Measurements from ENCODE around the gene LBP.
"Not testable (repeated sequence)": the region's sequence is repeated elsewhere in the genome, so short reads cannot be mapped to it uniquely, and the experiment has no call there.

The LBP gene

DNA sequence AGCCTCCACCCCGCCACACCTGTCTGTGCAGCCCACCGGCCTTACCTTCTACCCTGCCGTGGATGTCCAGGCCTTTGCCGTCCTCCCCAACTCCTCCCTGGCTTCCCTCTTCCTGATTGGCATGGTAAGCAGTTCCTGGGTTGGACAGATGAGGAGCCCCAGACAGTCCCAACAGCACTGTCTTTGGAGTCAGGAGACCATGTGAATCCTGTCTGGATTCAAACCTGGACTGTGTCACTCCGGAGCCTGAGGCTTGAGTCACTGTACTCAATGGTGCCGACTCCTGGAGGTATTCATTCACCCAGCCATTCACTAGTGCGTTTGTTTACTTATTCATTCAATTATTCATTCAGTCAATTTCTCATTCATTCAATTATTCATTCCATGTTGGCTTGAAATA, 20.0 kb upstream of the LBP start:
- no peak for TF ChIP-seq Cebpa-rat (IDR thresholded peaks at IDR 0.05)
- Histone ChIP-seq H4K20me1 (no peaks in the 10 kb centered on the region), H3K4me3 (no peak overlapping the region), H3K36me3 (no peaks in the 10 kb centered on the region), H3K27me3 (no peaks in the 10 kb centered on the region), H3K9me3 (replicated peaks in 1 of 11) (peaks cover 0 to 12% (median 0%) of the 10 kb centered on the region in 11 experiments; a peak in 4 of 22 replicates), H3K27ac (no peak overlapping the region), H3K9ac (no peak overlapping the region), H3K4me1 (no peaks in the 10 kb centered on the region), H3K4me2 (no peak overlapping the region)

DNA sequence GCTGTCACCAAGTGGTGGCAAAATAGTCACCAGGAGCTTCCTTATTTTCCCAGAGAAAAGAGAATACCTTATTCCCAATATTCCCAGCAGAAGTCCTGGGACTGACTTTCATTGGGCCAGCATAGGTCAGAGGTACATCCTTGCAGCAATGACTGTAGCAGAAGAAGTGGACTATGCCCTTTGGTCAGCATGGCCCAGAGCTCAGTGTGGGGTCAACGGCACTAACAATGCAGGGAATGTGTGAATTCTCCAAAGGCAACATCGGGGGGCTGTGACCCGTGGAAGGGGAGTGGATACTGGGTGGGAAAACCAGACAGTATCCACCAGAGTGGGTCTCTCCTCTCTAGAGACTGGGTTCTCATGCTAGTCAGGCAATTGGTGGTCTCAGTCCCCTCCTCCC, 15.6 kb upstream of the LBP start:
- no peaks in the 10 kb centered on the region for H3K27me3 ChIP-seq
- H3K9me3 ChIP-seq (replicated peaks in 1 of 11): peaks cover 0 to 8% (median 0%) of the 10 kb centered on the region in 11 experiments; a peak in 4 of 22 replicates
- H4K20me1 ChIP-seq: no peaks in the 10 kb centered on the region
- no peak overlapping the region for H3K4me3 ChIP-seq
- no peak overlapping the region for H3K4me2 ChIP-seq
- no peak for TF ChIP-seq Cebpa-rat (IDR thresholded peaks at IDR 0.05)
- no peak overlapping the region for H3K27ac ChIP-seq
- no peaks in the 10 kb centered on the region for H3K36me3 ChIP-seq
- no peaks in the 10 kb centered on the region for H3K4me1 ChIP-seq
- H3K9ac ChIP-seq: no peak overlapping the region

DNA sequence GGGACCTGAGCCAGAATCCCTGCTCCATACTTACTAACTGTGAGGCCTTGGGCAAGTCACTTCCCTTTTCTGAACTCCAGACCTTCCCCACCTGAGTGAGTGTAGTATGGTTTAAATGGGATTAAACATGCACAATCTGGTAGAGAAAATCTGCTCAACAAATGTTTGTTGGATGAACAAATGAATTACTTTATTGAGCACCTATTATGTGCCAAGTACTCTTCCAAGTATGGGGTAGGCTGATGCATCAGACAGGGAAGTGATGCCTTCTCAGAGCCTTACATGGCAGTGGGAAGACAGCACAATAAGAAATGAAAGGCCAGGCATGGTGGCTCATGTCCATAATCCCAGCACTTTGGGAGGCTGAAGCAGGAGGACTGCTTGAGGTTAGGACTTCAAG, 15.0 kb upstream of the LBP start:
- H3K27me3 ChIP-seq: no peaks in the 10 kb centered on the region
- H3K9me3 ChIP-seq (replicated peaks in 1 of 11): peaks cover 0 to 1% (median 0%) of the 10 kb centered on the region in 11 experiments; a peak in 2 of 22 replicates
- TF ChIP-seq Cebpa-rat (IDR thresholded peaks at IDR 0.05): no peak

DNA sequence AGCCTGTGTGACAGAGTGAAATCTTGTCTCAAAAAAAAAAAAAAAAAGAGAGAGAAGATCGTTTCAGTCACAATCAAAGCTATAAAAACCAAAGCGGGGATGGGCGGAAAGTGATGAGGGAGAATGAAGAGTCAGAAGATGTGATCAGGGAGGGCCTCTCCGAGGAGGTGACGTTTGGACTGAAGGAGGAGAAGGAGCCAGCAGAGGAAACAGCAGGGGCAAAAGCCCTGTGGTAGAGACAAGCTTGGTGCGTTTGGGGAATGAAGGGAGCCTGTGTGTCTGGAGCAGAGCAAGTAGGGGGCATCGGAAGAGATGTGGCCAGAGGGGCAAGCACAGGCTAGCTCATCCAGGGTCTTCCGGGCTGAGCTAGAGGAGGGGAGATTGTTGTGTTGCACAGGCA, 14.5 kb upstream of the LBP start:
- H3K27ac ChIP-seq: no peak overlapping the region
- no peak overlapping the region for H3K4me3 ChIP-seq
- H4K20me1 ChIP-seq: no peaks in the 10 kb centered on the region
- peaks cover 0 to 3% (median under 1%) of the 10 kb centered on the region in 10 experiments; a peak in 5 of 20 replicates for H3K4me1 ChIP-seq
- no peaks in the 10 kb centered on the region for H3K36me3 ChIP-seq
- H3K27me3 ChIP-seq: no peaks in the 10 kb centered on the region
- H3K4me2 ChIP-seq: no peak overlapping the region
- no peak overlapping the region for H3K9ac ChIP-seq
- TF ChIP-seq Cebpa-rat (IDR thresholded peaks at IDR 0.05): no peak
- no peaks in the 10 kb centered on the region for H3K9me3 ChIP-seq (replicated peaks in 1 of 11)

More for the DNA sequence above, 15.0 kb upstream of the LBP start:
- no peaks in the 10 kb centered on the region for H3K4me1 ChIP-seq
- no peak overlapping the region for H3K9ac ChIP-seq
- H3K4me2 ChIP-seq: no peak overlapping the region
- H3K27ac ChIP-seq: no peak overlapping the region
- no peaks in the 10 kb centered on the region for H4K20me1 ChIP-seq
- no peaks in the 10 kb centered on the region for H3K36me3 ChIP-seq
- no peak overlapping the region for H3K4me3 ChIP-seq

DNA sequence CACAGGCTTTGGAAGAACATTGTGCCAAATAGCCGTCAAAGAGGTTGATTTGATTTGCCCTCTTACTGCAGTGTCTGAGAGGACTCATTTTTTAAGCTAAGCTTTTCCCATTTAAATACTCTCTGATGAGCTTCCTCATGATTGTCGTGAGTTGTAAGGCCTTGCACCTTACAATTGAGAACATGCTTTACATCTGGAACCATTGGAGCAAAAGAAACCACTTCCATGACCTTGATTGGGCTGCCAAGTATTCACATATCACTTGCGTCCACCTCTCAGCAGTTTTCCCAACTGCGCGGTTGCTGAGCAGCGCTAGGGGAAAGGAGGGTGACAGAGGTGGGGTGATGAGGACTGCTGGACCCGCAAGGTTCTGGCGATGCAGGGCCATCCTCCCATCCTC, 12.3 kb upstream of the LBP start:
- H4K20me1 ChIP-seq: no peaks in the 10 kb centered on the region
- no peaks in the 10 kb centered on the region for H3K36me3 ChIP-seq
- H3K4me3 ChIP-seq: no peak overlapping the region
- H3K27me3 ChIP-seq: no peaks in the 10 kb centered on the region
- H3K4me2 ChIP-seq: no peak overlapping the region
- H3K9me3 ChIP-seq (replicated peaks in 1 of 11): peaks cover 4 to 10% (median 7%) of the 10 kb centered on the region in 11 experiments; a peak in 13 of 22 replicates
- no peak for TF ChIP-seq Cebpa-rat (IDR thresholded peaks at IDR 0.05)
- no peak overlapping the region for H3K27ac ChIP-seq
- H3K4me1 ChIP-seq: peaks cover 0 to 7% (median 3%) of the 10 kb centered on the region in 10 experiments; a peak in 6 of 20 replicates
- no peak overlapping the region for H3K9ac ChIP-seq

DNA sequence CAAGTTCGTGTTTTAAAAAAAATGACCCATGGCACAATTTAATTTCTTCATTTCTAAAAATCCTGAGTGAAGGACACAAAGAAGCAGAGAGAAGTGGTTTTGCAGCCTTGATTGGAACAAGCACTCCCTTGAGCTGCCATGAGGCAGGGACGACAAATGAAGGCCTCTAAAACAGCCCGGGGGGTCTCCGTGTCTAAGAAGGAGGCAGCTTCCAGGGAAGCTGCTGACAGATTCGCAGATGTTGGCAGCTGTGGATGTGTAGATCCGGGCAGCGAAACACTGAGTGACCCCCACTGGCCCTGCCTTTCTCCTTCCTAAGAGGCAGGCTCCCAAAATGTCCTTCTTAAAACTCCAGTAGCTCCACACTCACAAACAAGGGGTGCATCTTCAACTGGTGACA, 9.6 kb upstream of the LBP start:
- Histone ChIP-seq H3K9ac (no peak overlapping the region), H3K27ac (no peak overlapping the region), H3K4me2 (peak overlapping the region in 4 of 11 experiments; percentile 5 to 48 (median 23); a peak in 4 of 22 replicates), H4K20me1 (no peaks in the 10 kb centered on the region), H3K36me3 (no peaks in the 10 kb centered on the region), H3K27me3 (no peaks in the 10 kb centered on the region), H3K4me1 (peaks cover 0 to 8% (median 4%) of the 10 kb centered on the region in 10 experiments; a peak in 7 of 20 replicates), H3K9me3 (replicated peaks in 1 of 11) (peaks cover 4 to 10% (median 7%) of the 10 kb centered on the region in 11 experiments; a peak in 13 of 22 replicates), H3K4me3 (no peak overlapping the region)
- TF ChIP-seq Cebpa-rat (IDR thresholded peaks at IDR 0.05): no peak

DNA sequence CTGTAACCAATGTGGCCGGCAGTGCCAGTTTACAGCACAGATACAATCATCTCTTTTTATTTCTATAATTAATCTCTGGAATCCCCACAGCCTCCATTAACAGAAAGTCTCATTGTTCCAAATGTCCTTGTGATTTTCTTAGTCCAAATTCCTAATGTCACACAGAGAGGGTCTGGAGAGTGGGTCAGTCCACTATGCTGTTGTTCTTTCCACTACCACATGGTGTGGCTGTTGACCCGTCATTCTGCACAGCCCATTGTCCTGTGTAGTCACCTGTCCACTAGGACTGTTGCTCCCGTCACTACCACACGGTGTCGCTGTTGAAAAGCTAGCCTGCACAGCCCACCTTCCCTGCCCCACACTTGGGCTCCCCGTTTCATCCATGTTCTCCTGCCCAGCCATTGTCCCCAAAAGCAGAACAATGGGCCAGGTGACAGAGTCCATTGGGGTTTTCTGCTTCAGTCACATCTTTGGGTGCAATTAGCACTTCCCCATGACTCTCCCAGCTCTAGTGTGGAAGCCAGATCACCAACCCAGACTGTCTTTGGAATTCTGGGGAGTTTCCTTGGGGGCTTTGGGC, 8.6 kb upstream of the LBP start:
- no peak for TF ChIP-seq Cebpa-rat (IDR thresholded peaks at IDR 0.05)
- Histone ChIP-seq H3K9me3 (replicated peaks in 1 of 11) (peaks cover 4 to 10% (median 7%) of the 10 kb centered on the region in 11 experiments; a peak in 13 of 22 replicates), H3K36me3 (no peaks in the 10 kb centered on the region), H3K4me3 (no peak overlapping the region), H4K20me1 (no peaks in the 10 kb centered on the region), H3K9ac (no peak overlapping the region), H3K4me1 (peaks cover 0 to 17% (median 9%) of the 10 kb centered on the region in 10 experiments; a peak in 10 of 20 replicates), H3K4me2 (no peak overlapping the region), H3K27me3 (no peaks in the 10 kb centered on the region), H3K27ac (no peak overlapping the region)

DNA sequence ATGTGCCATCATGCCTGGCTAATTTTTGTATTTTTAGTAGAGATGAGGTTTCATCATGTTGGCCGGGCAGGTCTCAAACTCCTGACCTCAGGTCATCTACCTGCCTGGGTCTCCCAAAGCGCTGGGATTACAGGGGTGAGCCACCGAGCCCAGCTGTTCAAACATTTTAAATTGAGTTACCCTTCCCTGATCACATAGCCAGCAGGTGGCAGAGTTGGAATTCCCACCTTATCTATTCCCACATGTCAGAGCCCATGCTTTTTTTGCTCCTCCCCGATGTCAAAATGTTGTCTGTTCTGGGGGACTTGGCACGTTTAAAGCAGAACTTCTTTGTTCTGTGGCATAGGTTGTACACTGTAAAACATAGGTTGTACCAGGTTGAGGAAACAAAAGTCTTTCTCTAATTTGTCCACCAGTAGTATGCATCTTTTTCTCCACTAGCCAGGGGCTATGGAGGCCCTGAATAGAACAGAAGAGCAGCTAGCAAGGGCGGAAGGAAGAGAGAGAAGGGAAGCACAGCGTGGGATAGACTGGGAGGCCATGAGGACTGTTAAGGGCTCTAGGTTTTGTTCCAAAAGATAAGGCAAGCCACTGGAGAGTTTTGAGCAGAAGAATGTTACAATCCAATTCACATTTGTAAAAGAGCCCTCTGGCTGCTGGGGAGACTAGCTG, 7.3 kb upstream of the LBP start:
- H3K27ac ChIP-seq: no peak overlapping the region
- no peak for TF ChIP-seq Cebpa-rat (IDR thresholded peaks at IDR 0.05)
- no peak overlapping the region for H3K4me3 ChIP-seq
- no peaks in the 10 kb centered on the region for H3K27me3 ChIP-seq
- H3K36me3 ChIP-seq: no peaks in the 10 kb centered on the region
- H3K9ac ChIP-seq: no peak overlapping the region
- no peaks in the 10 kb centered on the region for H4K20me1 ChIP-seq
- no peak overlapping the region for H3K4me2 ChIP-seq
- peaks cover 0 to 19% (median 9%) of the 10 kb centered on the region in 10 experiments; a peak in 10 of 20 replicates for H3K4me1 ChIP-seq
- peaks cover 4 to 10% (median 7%) of the 10 kb centered on the region in 11 experiments; a peak in 13 of 22 replicates for H3K9me3 ChIP-seq (replicated peaks in 1 of 11)

DNA sequence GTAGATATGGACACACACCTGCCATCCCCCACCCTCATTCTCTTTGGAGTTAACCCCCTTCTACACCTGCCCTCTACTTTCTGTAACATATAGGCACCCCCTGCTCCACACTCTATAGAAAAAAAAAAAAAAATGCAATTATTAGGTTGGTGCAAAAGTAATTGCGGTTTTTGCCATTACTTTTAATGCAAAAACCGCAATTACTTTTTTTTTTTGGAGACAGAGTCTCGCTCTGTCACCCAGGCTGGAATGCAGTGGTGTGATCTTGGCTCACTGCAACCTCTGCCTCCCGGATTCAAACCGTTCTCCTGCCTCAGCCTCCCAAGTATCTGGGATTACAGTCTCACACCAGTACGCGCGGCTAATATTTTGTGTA, 6.8 kb upstream of the LBP start:
- H3K27ac ChIP-seq; H3K36me3 ChIP-seq; H3K4me3 ChIP-seq; H4K20me1 ChIP-seq; H3K27me3 ChIP-seq; H3K4me2 ChIP-seq; H3K9ac ChIP-seq; H3K9me3 ChIP-seq (replicated peaks in 1 of 11): not testable (repeated sequence)
- peaks cover 0 to 19% (median 9%) of the 10 kb centered on the region in 10 experiments; a peak in 10 of 20 replicates for H3K4me1 ChIP-seq

DNA sequence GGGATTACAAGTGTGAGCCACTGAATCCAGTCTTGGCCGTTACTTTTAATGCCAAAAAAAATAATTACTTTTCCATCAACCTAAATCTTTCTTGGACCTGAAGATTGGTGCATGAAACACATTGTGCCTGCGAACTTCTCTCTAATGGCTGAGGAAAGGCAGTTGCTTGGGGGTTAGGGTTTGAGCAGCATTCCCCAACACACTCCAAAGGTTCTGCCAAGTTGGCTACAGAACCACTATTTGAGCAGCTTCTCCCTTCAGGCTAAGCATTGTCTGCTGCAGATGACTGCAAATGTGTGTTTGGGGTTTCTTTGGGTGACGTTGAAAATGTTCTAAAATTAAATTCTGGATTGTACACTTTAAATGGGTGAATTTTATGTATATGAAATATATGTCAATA, 6.3 kb upstream of the LBP start:
- Histone ChIP-seq H3K36me3 (no peaks in the 10 kb centered on the region), H3K4me2 (no peak overlapping the region), H3K27me3 (no peaks in the 10 kb centered on the region), H3K9ac (no peak overlapping the region), H3K4me3 (no peak overlapping the region), H3K4me1 (peaks cover 0 to 19% (median 9%) of the 10 kb centered on the region in 10 experiments; a peak in 10 of 20 replicates), H4K20me1 (no peaks in the 10 kb centered on the region), H3K9me3 (replicated peaks in 1 of 11) (peaks cover 4 to 10% (median 7%) of the 10 kb centered on the region in 11 experiments; a peak in 13 of 22 replicates), H3K27ac (no peak overlapping the region)
- TF ChIP-seq Cebpa-rat (IDR thresholded peaks at IDR 0.05): no peak

All from BLaER1 treated with 17β-estradiol and CSF1 and Interleukin-3, amounts not matched to agents 10 nM and 100 nM (cell line).